HTR-8/SVneo (cell line): ENCODE measurements around the gene NBAS.
"Not testable (repeated sequence)": the region's sequence is repeated elsewhere in the genome, so short reads cannot be mapped to it uniquely, and the experiment has no call there.

Experiments
- DNase-seq: peaks from one replicate; pipeline ENCODE4 v3.0.0; 2011; ENCODE audit warnings: low spot score, mixed read lengths; ENCODE audit not compliant: insufficient read length
- FAIRE-seq: peaks from 2 replicates; lab custom pipeline; 2011; peaks lifted over from hg19 to GRCh38; lab: Jason Lieb, UNC

The NBAS gene

GRCh38 chr2:15284614-15285013 is 276.5 kb downstream of the NBAS start:
- DNase-seq (no peak), FAIRE-seq (no peak)

- no peak for FAIRE-seq
Measured at GRCh38 chr2:15281681-15282080, 279.5 kb downstream of the NBAS start.

GRCh38 chr2:15279201-15279876 is 281.8 kb downstream of the NBAS start:
- FAIRE-seq (no peak), DNase-seq (no peak)

More at GRCh38 chr2:15281681-15282080, 279.5 kb downstream of the NBAS start:
- no peak for DNase-seq

- DNase-seq (no peak), FAIRE-seq (no peak)
Measured at GRCh38 chr2:15278296-15278695, 282.8 kb downstream of the NBAS start.

- no peak for FAIRE-seq
- DNase-seq: no peak
Measured at GRCh38 chr2:15275346-15275745, 285.8 kb downstream of the NBAS start.

- FAIRE-seq (no peak), DNase-seq (no peak)
Measured at GRCh38 chr2:15273452-15273851, 287.7 kb downstream of the NBAS start.

- no peak for DNase-seq
- no peak for FAIRE-seq
Measured at GRCh38 chr2:15272942-15273341, 288.2 kb downstream of the NBAS start.

- DNase-seq (no peak), FAIRE-seq (no peak)
Measured at GRCh38 chr2:15271941-15272542, 289.1 kb downstream of the NBAS start.

- DNase-seq (no peak), FAIRE-seq (no peak)
Measured at GRCh38 chr2:15271276-15271675, 289.9 kb downstream of the NBAS start.

- FAIRE-seq (no peak), DNase-seq (no peak)
Measured at GRCh38 chr2:15269043-15269442, 292.1 kb downstream of the NBAS start.

GRCh38 chr2:15265889-15266288 is 295.2 kb downstream of the NBAS start:
- DNase-seq: no peak
- no peak for FAIRE-seq

GRCh38 chr2:15263976-15264685 is 297.0 kb downstream of the NBAS start:
- DNase-seq (no peak), FAIRE-seq (no peak)

- no peak for FAIRE-seq
Measured at GRCh38 chr2:15262792-15263191, 298.3 kb downstream of the NBAS start.

GRCh38 chr2:15260835-15261234 is 300.3 kb downstream of the NBAS start:
- no peak for DNase-seq
- FAIRE-seq: no peak

More at GRCh38 chr2:15262792-15263191, 298.3 kb downstream of the NBAS start:
- DNase-seq: no peak

GRCh38 chr2:15260196-15260595 is 300.9 kb downstream of the NBAS start:
- DNase-seq (no peak), FAIRE-seq (no peak)

GRCh38 chr2:15259356-15259756 is 301.8 kb downstream of the NBAS start:
- DNase-seq (no peak), FAIRE-seq (no peak)

GRCh38 chr2:15258385-15258784 is 302.7 kb downstream of the NBAS start:
- not testable (repeated sequence) for DNase-seq, FAIRE-seq

GRCh38 chr2:15253835-15254286 is 307.3 kb downstream of the NBAS start:
- FAIRE-seq: no peak
- no peak for DNase-seq

- DNase-seq (no peak), FAIRE-seq (no peak)
Measured at GRCh38 chr2:15253247-15253646, 307.9 kb downstream of the NBAS start.

- no peak for DNase-seq
- no peak for FAIRE-seq
Measured at GRCh38 chr2:15251753-15252152, 309.4 kb downstream of the NBAS start.

GRCh38 chr2:15250946-15251345 is 310.2 kb downstream of the NBAS start:
- DNase-seq, FAIRE-seq: not testable (repeated sequence)
